H1 (cell line): Measurements from ENCODE around the gene CSHL1. TPM values are rescaled to one million over a fixed set of nuclear protein-coding genes. Genes with fewer than 3 reads are reported as not detected.
A peak's percentile ranks its signal among the peaks of the same experiment; 100 is the strongest.

ENCODE experiments used
- CTCF ChIA-PET: fragments of 300-600 bp; sonication (Branson Sonifier 250); formaldehyde crosslinking; loops from one replicate; lab custom pipeline; 2021; ENCODE audit not compliant: partially characterized antibody; lab: Charles Lee
- POLR2A ChIA-PET: fragments of 300-600 bp; sonication (Branson Sonifier 250); formaldehyde crosslinking; loops from one replicate; lab custom pipeline; 2021; ENCODE audit warnings: inconsistent platforms; ENCODE audit not compliant: partially characterized antibody; lab: Charles Lee
- DNase-seq, 2 experiments: peaks; one replicate each; pipeline versions ENCODE4 v3.0.0 to v3.0.0-alpha.2; 2010 to 2022; ENCODE audit warnings: low spot score in 2 of 2, low read depth in 1 of 2, mixed read lengths in 1 of 2
- FAIRE-seq: peaks from 2 replicates; lab custom pipeline; 2011; peaks lifted over from hg19 to GRCh38; lab: Jason Lieb, UNC
- H2AFZ ChIP-seq: 2 replicates; pipeline ENCODE4 v1.8.1; 2012; ENCODE audit warnings: low read length, inconsistent platforms
- H2AK5ac ChIP-seq: 2 replicates; pipeline ENCODE4 v1.6.1; 2013; ENCODE audit warnings: low read depth, low read length
- H2BK120ac ChIP-seq: replicated peaks from 2 replicates; pipeline ENCODE3; 2013; ENCODE audit warnings: low read depth, low read length, inconsistent platforms
- H2BK12ac ChIP-seq: 2 replicates; pipeline ENCODE4 v1.6.1; 2013; ENCODE audit warnings: low read depth, low read length
- H2BK15ac ChIP-seq: 2 replicates; pipeline ENCODE4 v1.6.1; 2013; ENCODE audit warnings: low read length
- H2BK20ac ChIP-seq: 2 replicates; pipeline ENCODE4 v1.6.1; 2013; ENCODE audit warnings: low read length
- H2BK5ac ChIP-seq: 2 replicates; pipeline ENCODE4 v1.6.1; 2013; ENCODE audit warnings: low read depth, low read length
- H3K14ac ChIP-seq: 2 replicates; pipeline ENCODE4 v1.6.1; 2013; ENCODE audit warnings: inconsistent platforms; ENCODE audit not compliant: insufficient read length
- H3K18ac ChIP-seq: 2 replicates; pipeline ENCODE4 v1.6.1; 2013; ENCODE audit warnings: low read length; ENCODE audit errors: extremely low read depth
- H3K23ac ChIP-seq: 2 replicates; pipeline ENCODE4 v1.6.1; 2013; ENCODE audit warnings: inconsistent platforms; ENCODE audit not compliant: insufficient read length
- H3K23me2 ChIP-seq: 2 replicates; pipeline ENCODE4 v1.6.1; 2013; ENCODE audit warnings: low read depth, low read length
- H3K27ac ChIP-seq: 2 replicates; pipeline ENCODE4 v1.6.1; 2011; ENCODE audit warnings: low read depth, low read length, inconsistent platforms
- H3K27me3 ChIP-seq, 4 experiments: replicated peaks in 1 of 4; 1 replicate in 1 of 4; 2 replicates in 3 of 4; pipeline versions ENCODE4 v1.6.1 to v1.8.1; 2011 to 2013; ENCODE audit warnings: low read length in 3 of 4, mild to moderate bottlenecking in 3 of 4, inconsistent platforms in 2 of 4, mixed read lengths in 2 of 4, moderate library complexity in 1 of 4; ENCODE audit not compliant: control insufficient read depth in 3 of 4, insufficient read depth in 3 of 4; ENCODE audit errors: extremely low read depth in 1 of 4
- H3K36me3 ChIP-seq, 4 experiments: 2 replicates each; pipeline versions ENCODE4 v1.6.1 to v1.8.1; 2011 to 2013; ENCODE audit warnings: mild to moderate bottlenecking in 4 of 4, low read length in 3 of 4, moderate library complexity in 2 of 4, control low read depth in 1 of 4, inconsistent platforms in 1 of 4; ENCODE audit not compliant: insufficient read depth in 4 of 4, control insufficient read depth in 2 of 4
- H3K4ac ChIP-seq: replicated peaks from 2 replicates; pipeline ENCODE3; 2013; ENCODE audit warnings: low read length, low read depth, mixed read lengths, inconsistent platforms; ENCODE audit not compliant: insufficient read length
- H3K4me1 ChIP-seq, 4 experiments: replicated peaks in 1 of 4; 1 replicate in 1 of 4; 2 replicates in 3 of 4; pipeline versions ENCODE4 v1.6.1 to v1.8.1; 2011 to 2013; ENCODE audit warnings: low read length in 3 of 4, inconsistent platforms in 2 of 4, mixed read lengths in 1 of 4; ENCODE audit not compliant: insufficient read depth in 4 of 4, control insufficient read depth in 3 of 4
- H3K4me2 ChIP-seq, 2 experiments: 2 replicates each; pipeline versions ENCODE4 v1.6.1 to v1.8.1; 2011 to 2013; ENCODE audit warnings: low read depth in 2 of 2, low read length in 2 of 2, control low read depth in 1 of 2, inconsistent platforms in 1 of 2, mild to moderate bottlenecking in 1 of 2; ENCODE audit not compliant: insufficient read depth in 1 of 2
- H3K4me3 ChIP-seq, 4 experiments: fragments of 200-600, 300-600 bp in 1 of 4; sonication (generic), shearing (Covaris generic), sonication (Bioruptor Twin) in 1 of 4; 2 replicates each; pipeline versions ENCODE4 v1.5.1 to v1.8.1; 2011 to 2016; ENCODE audit warnings: low read length in 4 of 4, low read depth in 3 of 4, control low read depth in 2 of 4, inconsistent platforms in 2 of 4, mild to moderate bottlenecking in 2 of 4, mixed read lengths in 1 of 4, moderate library complexity in 1 of 4; ENCODE audit not compliant: insufficient read depth in 2 of 4; ENCODE audit errors: extremely low read depth in 1 of 4
- H3K56ac ChIP-seq: replicated peaks from 2 replicates; pipeline ENCODE3; 2013; ENCODE audit warnings: low read depth, mild to moderate bottlenecking, mixed read lengths, low read length, inconsistent platforms; ENCODE audit not compliant: insufficient read length
- H3K79me1 ChIP-seq: 2 replicates; pipeline ENCODE4 v1.6.1; 2013; ENCODE audit warnings: low read depth, low read length, control low read depth
- H3K79me2 ChIP-seq, 2 experiments: 2 replicates each; pipeline versions ENCODE4 v1.6.1 to v1.8.1; 2012 to 2013; ENCODE audit warnings: low read length in 2 of 2, mild to moderate bottlenecking in 2 of 2, inconsistent platforms in 1 of 2; ENCODE audit not compliant: insufficient read depth in 2 of 2, control insufficient read depth in 1 of 2
- H3K9ac ChIP-seq, 4 experiments: replicated peaks in 1 of 4; 1 replicate in 1 of 4; 2 replicates in 3 of 4; pipeline versions ENCODE4 v1.6.1 to v1.8.1; 2011 to 2013; ENCODE audit warnings: low read depth in 3 of 4, low read length in 3 of 4, control low read depth in 2 of 4, mild to moderate bottlenecking in 2 of 4, moderate library complexity in 2 of 4, inconsistent platforms in 1 of 4; ENCODE audit errors: extremely low read depth in 1 of 4
- H3K9me3 ChIP-seq, 2 experiments: 2 replicates each; pipeline versions ENCODE4 v1.6.1 to v1.8.1; 2012 to 2013; ENCODE audit warnings: mild to moderate bottlenecking in 2 of 2, moderate library complexity in 2 of 2, control low read depth in 1 of 2, inconsistent platforms in 1 of 2, low read depth in 1 of 2, low read length in 1 of 2, mixed read lengths in 1 of 2; ENCODE audit not compliant: insufficient read depth in 2 of 2
- H4K20me1 ChIP-seq, 2 experiments: replicated peaks in 1 of 2; 2 replicates each; pipeline versions ENCODE3 to v1.8.1; 2011 to 2013; ENCODE audit warnings: inconsistent platforms in 2 of 2, low read length in 2 of 2, mild to moderate bottlenecking in 1 of 2; ENCODE audit not compliant: insufficient read depth in 2 of 2, control insufficient read depth in 1 of 2
- H4K5ac ChIP-seq: 2 replicates; pipeline ENCODE4 v1.6.1; 2013; ENCODE audit warnings: low read length, low read depth, mixed read lengths, inconsistent platforms; ENCODE audit not compliant: insufficient read length
- H4K8ac ChIP-seq: 2 replicates; pipeline ENCODE4 v1.8.0; 2013; ENCODE audit warnings: mild to moderate bottlenecking, moderate library complexity, low read length, inconsistent platforms; ENCODE audit not compliant: insufficient read depth; ENCODE audit errors: extremely low read depth
- H4K91ac ChIP-seq: replicated peaks from 2 replicates; pipeline ENCODE3; 2013; ENCODE audit warnings: low read length, mixed read lengths, inconsistent platforms; ENCODE audit not compliant: insufficient read length
- CREB1 ChIP-seq: IDR thresholded peaks from 2 replicates; pipeline ENCODE4 v1.6.1; 2012; ENCODE audit warnings: inconsistent platforms
- CTCF ChIP-seq, 3 experiments: IDR thresholded peaks; 1 replicate in 2 of 3; 2 replicates in 1 of 3; pipeline versions ENCODE4 v1.5.1 to v1.6.1; 2011; ENCODE audit warnings: low read length in 3 of 3, mild to moderate bottlenecking in 3 of 3, inconsistent platforms in 2 of 3, low read depth in 1 of 3, moderate library complexity in 1 of 3; ENCODE audit not compliant: insufficient read depth in 1 of 3; ENCODE audit errors: control extremely low read depth in 1 of 3
- EZH2 ChIP-seq: fragments of 200-600 bp; sonication (generic); IDR thresholded peaks from 2 replicates; pipeline ENCODE4 v1.7.1; 2012; ENCODE audit warnings: low read depth, mild to moderate bottlenecking, moderate library complexity, low read length, inconsistent platforms; ENCODE audit not compliant: severe bottlenecking
- FOSL1 ChIP-seq: IDR thresholded peaks from 2 replicates; pipeline ENCODE4 v1.6.1; 2011; ENCODE audit warnings: mild to moderate bottlenecking, low read depth, low read length, moderate library complexity; ENCODE audit not compliant: insufficient read depth
- RAD21 ChIP-seq, 2 experiments: IDR thresholded peaks in 1 of 2; conservative IDR thresholded peaks in 1 of 2; 2 replicates each; pipeline ENCODE4 v1.6.1; 2011; ENCODE audit warnings: low read depth in 2 of 2, low read length in 2 of 2, improper control_type of control experiment in 1 of 2, inconsistent platforms in 1 of 2, mild to moderate bottlenecking in 1 of 2, moderate library complexity in 1 of 2
- SIX5 ChIP-seq: IDR thresholded peaks from 2 replicates; pipeline ENCODE4 v1.6.1; 2011; ENCODE audit warnings: mild to moderate bottlenecking, low read depth, low read length
- SP2 ChIP-seq: IDR thresholded peaks from 2 replicates; pipeline ENCODE4 v1.6.1; 2012; ENCODE audit warnings: mild to moderate bottlenecking, low read length, inconsistent platforms
- SUZ12 ChIP-seq: fragments of 200-600 bp; sonication (generic); IDR thresholded peaks from 2 replicates; pipeline ENCODE4 v1.6.1; 2012; ENCODE audit warnings: mild to moderate bottlenecking, inconsistent platforms, low read length, moderate library complexity, mixed read lengths
- TAF1 ChIP-seq: IDR thresholded peaks from 2 replicates; pipeline ENCODE4 v1.6.1; 2011; ENCODE audit warnings: mild to moderate bottlenecking, low read depth, low read length
- TCF12 ChIP-seq: IDR thresholded peaks from 2 replicates; pipeline ENCODE4 v1.6.1; 2011; ENCODE audit warnings: low read depth, mild to moderate bottlenecking, low read length
- WGBS, 2 experiments: shearing (Covaris generic) in 1 of 2; methylation state at CpG; one replicate each; pipeline versions ENCODE4 v1.1.6 to v1.1.7; 2013 to 2015; ENCODE audit warnings: low lambda C conversion rate in 2 of 2, mixed read lengths in 2 of 2, inconsistent platforms in 1 of 2, low coverage in 1 of 2, missing lambda C conversion rate in 1 of 2; ENCODE audit not compliant: insufficient replicate concordance in 2 of 2, insufficient coverage in 1 of 2, insufficient read length in 1 of 2; ENCODE audit errors: extremely low coverage in 1 of 2, missing lambda C conversion rate in 1 of 2; 5-methylcytosine and 5-hydroxymethylcytosine counted together
- polyA plus RNA-seq, 7 experiments: library from polyadenylated mRNA; depleted of rRNA in 3 of 7; stranded (reverse) in 5 of 7; unstranded in 2 of 7; fragments of >200 nt in 5 of 7; fragments of 200-250 nt in 2 of 7; gene quantifications; 1 replicate in 5 of 7; 2 replicates in 1 of 7; 4 replicates in 1 of 7; pipeline versions ENCODE4 v1.2.1 to v1.2.3, GENCODE V29; 2011 to 2013; ENCODE audit warnings: missing spikeins in 2 of 7, mixed read lengths in 2 of 7
- total RNA-seq: library from RNA; stranded (reverse); fragmentation: NEBNext Ultra II Directional; extraction: Animal tissue kit (Norgen Biotek cat#: 25700); gene quantifications from 2 replicates; pipeline ENCODE4 v1.2.1, GENCODE V29; 2021

CSHL1 gene
- total and polyA plus RNA-seq, 2 of the 8 experiments (the other 6 are each of a cell fraction or from before 2014, with no cell fraction given) = not detected

DNA sequence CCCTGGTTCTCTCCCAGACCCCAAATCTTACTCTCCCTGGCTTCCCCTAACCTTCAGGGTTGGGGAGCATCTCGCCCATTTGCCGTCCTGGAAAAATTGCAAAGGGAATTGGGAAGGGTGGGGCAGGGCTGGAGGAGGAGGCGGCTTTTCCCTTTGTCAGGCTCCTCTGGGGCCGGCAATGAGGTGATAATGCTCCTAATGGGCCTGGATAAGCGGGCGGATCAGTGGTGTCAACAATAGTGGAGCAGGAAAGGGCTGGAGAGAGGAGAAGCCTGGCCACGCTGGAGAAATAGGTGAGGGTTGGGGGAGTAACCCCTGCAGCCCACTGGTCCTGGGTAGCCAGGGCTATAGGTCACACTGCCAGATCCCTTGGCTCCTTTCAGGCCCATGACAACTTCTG is 49.4 kb upstream of the CSHL1 start:
- Histone ChIP-seq H3K14ac (no peak overlapping the region), H3K9me3 (no peaks in the 10 kb centered on the region), H2BK20ac (no peak overlapping the region), H2AK5ac (peak overlapping the region; percentile 86; the same call in 1 of the 2 replicates), H2BK15ac (0 out of 2 replicates have a peak overlapping the region, but pooled peaks have one; percentile 19), H4K20me1 (peaks cover 0 to 4% of the 10 kb centered on the region in 2 experiments), H3K27ac (no peak overlapping the region), H3K79me2 (no peaks in the 10 kb centered on the region), H2BK120ac (no peak overlapping the region), H3K4me2 (peak overlapping the region; percentile 79 to 97), H3K9ac (no peak overlapping the region; a peak in 1 of 7 replicates), H4K8ac (no peak overlapping the region), H3K56ac (no peak overlapping the region), H2AFZ (no peak overlapping the region), H4K91ac (no peak overlapping the region), H3K18ac (peak overlapping the region; percentile 9), H2BK12ac (0 out of 2 replicates have a peak overlapping the region, but pooled peaks have one; percentile 50), H3K4me3 (peak overlapping the region; percentile 29 to 62 (median 50); a peak in 6 of 8 replicates), H3K4ac (no peak overlapping the region), H4K5ac (no peak overlapping the region), H3K4me1 (peaks cover 0 to 20% (median 9%) of the 10 kb centered on the region in 4 experiments; a peak in 6 of 7 replicates), H3K27me3 (no peaks in the 10 kb centered on the region), H3K23me2 (peaks cover 8% of the 10 kb centered on the region), H3K79me1 (0 out of 2 replicates have a peak, but pooled peaks cover 2% of the 10 kb centered on the region), H3K23ac (no peak overlapping the region), H3K36me3 (peaks cover 0 to 3% (median 0%) of the 10 kb centered on the region in 4 experiments; a peak in 1 of 8 replicates), H2BK5ac (0 out of 2 replicates have a peak overlapping the region, but pooled peaks have one; percentile 66)
- 64% methylated on average over 7 of the region's 7 CpGs; no CpG with 5 or more reads in 1 of the 2 experiments for WGBS, 2 experiments
- FAIRE-seq = no peak
- ChIA-PET POLR2A (interaction anchor here (0.7 to 3.3 kb wide), 6 partner anchors 9 to 1322 kb away, joined by 3 to 19 read pairs (median 4); no protein-coding TSS in a partner anchor), CTCF (interaction anchor here (0.9 to 14.4 kb wide), 5 partner anchors 9 to 45 kb away, joined by 3 to 270 read pairs (median 36); partner anchors contain the start of genes CD79B, CSHL1 and GH1)
- DNase-seq = no peak
- TF ChIP-seq EZH2 (no peak), CREB1 (no peak), TCF12 (no peak), FOSL1 (no peak), SUZ12 (no peak), SP2 (no peak), TAF1 (no peak), CTCF (IDR thresholded peaks at IDR 0.05; ENCODE audit: control extremely low read depth in 1 of 3, insufficient read depth in 1 of 3, low read depth in 1 of 3, low read length in 3 of 3) (no peak), SIX5 (no peak), RAD21 (IDR thresholded peaks at IDR 0.05 in 1 of 2, conservative IDR thresholded peaks at IDR 0.05 in 1 of 2; ENCODE audit: low read depth in 2 of 2, low read length in 2 of 2) (no peak)
